BJ (cell line): Measurements from ENCODE around the gene EN2. TPM values are rescaled to one million over a fixed set of nuclear protein-coding genes. Genes with fewer than 3 reads are reported as not detected.

ENCODE experiments used
- CTCF ChIA-PET: fragments of 350-600 bp; formaldehyde crosslinking; extraction: SDS; loops from one replicate; lab custom pipeline; 2021; ENCODE audit warnings: antibody characterized with exemption, inconsistent platforms; lab: Yijun Ruan, JAX
- POLR2A ChIA-PET: fragments of 300-600 bp; sonication (Branson Sonifier 250); formaldehyde crosslinking; extraction: SDS; loops from one replicate; lab custom pipeline; 2021; ENCODE audit warnings: antibody characterized with exemption; lab: Charles Lee
- DNase-seq: peaks from one replicate; pipeline ENCODE4 v3.0.0-alpha.2; 2011; ENCODE audit warnings: low read depth
- H3K27me3 ChIP-seq: 2 replicates; pipeline ENCODE4 v1.6.0; 2011; ENCODE audit warnings: low read length; ENCODE audit not compliant: control insufficient read depth, insufficient read depth
- H3K36me3 ChIP-seq: 2 replicates; pipeline ENCODE4 v1.5.1; 2011; ENCODE audit warnings: low read length; ENCODE audit not compliant: control insufficient read depth, insufficient read depth
- H3K4me3 ChIP-seq: 2 replicates; pipeline ENCODE4 v1.5.1; 2011; ENCODE audit warnings: low read depth, mild to moderate bottlenecking, control low read depth, low read length
- polyA plus RNA-seq: library from polyadenylated mRNA; depleted of rRNA; stranded (reverse); fragments of >200 nt; gene quantifications from 2 replicates; pipeline ENCODE4 v1.2.3, GENCODE V29; 2011
- TF ChIP-seq, protein P1 (sequence below): IDR thresholded peaks from 2 replicates; pipeline ENCODE4 v1.5.1; 2011; ENCODE audit warnings: low read depth, mild to moderate bottlenecking, control low read depth, inconsistent platforms, low read length, moderate library complexity; ENCODE audit not compliant: insufficient read depth

Gene EN2
- polyA plus RNA-seq, 1 experiment, result not detected

DNA sequence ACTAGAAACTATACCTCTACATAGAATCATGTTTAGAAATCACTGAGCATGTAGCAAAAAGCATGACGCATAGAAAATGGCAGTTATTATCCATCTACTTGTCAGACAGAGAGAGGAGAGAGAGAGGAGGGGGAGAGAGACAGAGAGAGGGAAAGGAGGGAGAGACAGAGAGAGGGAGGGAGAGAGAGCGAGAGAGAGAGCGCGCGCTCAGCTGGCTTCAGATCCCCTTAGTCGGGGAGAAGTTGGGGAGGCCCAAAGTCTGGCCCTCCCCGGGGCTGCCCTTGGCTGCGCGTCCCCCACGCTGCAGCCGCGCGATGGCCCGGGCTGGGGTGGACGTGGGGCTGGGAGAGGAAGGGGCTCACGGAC, 51.4 kb downstream of the EN2 start:
- H3K36me3 ChIP-seq, result no peaks in the 10 kb centered on the region
- DNase-seq, result no peak
- ChIA-PET CTCF (interaction anchor here (1.1 kb wide), 1 partner anchor 25 kb away, joined by 5 read pairs; no protein-coding TSS in a partner anchor), POLR2A (no interaction called here)
- TF ChIP-seq, protein P1, sequence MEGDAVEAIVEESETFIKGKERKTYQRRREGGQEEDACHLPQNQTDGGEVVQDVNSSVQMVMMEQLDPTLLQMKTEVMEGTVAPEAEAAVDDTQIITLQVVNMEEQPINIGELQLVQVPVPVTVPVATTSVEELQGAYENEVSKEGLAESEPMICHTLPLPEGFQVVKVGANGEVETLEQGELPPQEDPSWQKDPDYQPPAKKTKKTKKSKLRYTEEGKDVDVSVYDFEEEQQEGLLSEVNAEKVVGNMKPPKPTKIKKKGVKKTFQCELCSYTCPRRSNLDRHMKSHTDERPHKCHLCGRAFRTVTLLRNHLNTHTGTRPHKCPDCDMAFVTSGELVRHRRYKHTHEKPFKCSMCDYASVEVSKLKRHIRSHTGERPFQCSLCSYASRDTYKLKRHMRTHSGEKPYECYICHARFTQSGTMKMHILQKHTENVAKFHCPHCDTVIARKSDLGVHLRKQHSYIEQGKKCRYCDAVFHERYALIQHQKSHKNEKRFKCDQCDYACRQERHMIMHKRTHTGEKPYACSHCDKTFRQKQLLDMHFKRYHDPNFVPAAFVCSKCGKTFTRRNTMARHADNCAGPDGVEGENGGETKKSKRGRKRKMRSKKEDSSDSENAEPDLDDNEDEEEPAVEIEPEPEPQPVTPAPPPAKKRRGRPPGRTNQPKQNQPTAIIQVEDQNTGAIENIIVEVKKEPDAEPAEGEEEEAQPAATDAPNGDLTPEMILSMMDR, result no peak
- no peak overlapping the region for H3K4me3 ChIP-seq
- peaks cover 20% of the 10 kb centered on the region for H3K27me3 ChIP-seq

- Histone ChIP-seq H3K4me3 (no peak overlapping the region), H3K27me3 (peaks cover 17% of the 10 kb centered on the region), H3K36me3 (no peaks in the 10 kb centered on the region)
- no peak for DNase-seq
- POLR2A ChIA-PET, result no interaction called here
- TF ChIP-seq, protein P1, result no peak
- CTCF ChIA-PET, result interaction anchor here (1.1 kb wide), 1 partner anchor 25 kb away, joined by 5 read pairs; no protein-coding TSS in a partner anchor
Measured at GRCh38 chr7:155509725-155510551, 52.0 kb downstream of the EN2 start.

DNA sequence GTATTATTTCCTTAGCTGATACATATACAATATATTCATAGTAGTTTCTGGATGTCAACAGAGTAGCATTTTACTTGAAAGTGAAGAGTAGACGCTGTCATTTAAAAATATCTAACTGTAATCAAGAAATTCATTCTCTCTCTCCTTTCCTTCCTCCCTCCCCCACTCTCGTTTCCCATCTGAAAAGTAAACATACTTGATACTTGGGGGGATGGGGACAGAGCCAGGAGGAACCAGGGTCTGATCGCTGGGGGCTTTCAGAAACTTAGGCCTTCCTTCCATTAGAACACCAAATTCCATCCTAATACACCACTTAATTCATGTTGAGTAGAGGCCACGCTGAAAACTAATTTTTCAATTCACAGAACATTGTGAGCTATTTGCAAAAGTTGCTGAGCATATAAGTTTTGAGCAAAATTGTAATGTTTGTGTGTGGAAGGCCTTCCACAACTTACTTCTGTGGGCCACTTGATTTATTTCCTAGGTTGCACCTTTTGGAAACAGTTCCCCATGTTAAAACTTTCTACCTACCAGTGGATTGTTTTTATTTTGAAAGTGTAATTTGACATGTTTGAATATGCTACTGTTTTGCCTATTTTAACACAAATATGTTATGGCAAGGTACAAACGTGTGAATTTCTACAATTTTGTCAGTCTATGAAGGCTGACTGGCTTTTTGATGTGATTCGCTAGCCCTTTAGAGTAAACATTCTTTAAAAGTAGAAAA, 53.2 kb downstream of the EN2 start:
- no peak overlapping the region for H3K4me3 ChIP-seq
- POLR2A ChIA-PET, result no interaction called here
- no peaks in the 10 kb centered on the region for H3K36me3 ChIP-seq
- DNase-seq, result no peak
- TF ChIP-seq, protein P1, result no peak
- peaks cover 17% of the 10 kb centered on the region for H3K27me3 ChIP-seq
- CTCF ChIA-PET, result no interaction called here

GRCh38 chr7:155511702-155511996, 53.7 kb downstream of the EN2 start:
- Histone ChIP-seq H3K27me3 (peaks cover 19% of the 10 kb centered on the region), H3K36me3 (no peaks in the 10 kb centered on the region), H3K4me3 (no peak overlapping the region)
- CTCF ChIA-PET, result no interaction called here
- DNase-seq, result no peak
- POLR2A ChIA-PET, result no interaction called here
- TF ChIP-seq, protein P1, result no peak

DNA sequence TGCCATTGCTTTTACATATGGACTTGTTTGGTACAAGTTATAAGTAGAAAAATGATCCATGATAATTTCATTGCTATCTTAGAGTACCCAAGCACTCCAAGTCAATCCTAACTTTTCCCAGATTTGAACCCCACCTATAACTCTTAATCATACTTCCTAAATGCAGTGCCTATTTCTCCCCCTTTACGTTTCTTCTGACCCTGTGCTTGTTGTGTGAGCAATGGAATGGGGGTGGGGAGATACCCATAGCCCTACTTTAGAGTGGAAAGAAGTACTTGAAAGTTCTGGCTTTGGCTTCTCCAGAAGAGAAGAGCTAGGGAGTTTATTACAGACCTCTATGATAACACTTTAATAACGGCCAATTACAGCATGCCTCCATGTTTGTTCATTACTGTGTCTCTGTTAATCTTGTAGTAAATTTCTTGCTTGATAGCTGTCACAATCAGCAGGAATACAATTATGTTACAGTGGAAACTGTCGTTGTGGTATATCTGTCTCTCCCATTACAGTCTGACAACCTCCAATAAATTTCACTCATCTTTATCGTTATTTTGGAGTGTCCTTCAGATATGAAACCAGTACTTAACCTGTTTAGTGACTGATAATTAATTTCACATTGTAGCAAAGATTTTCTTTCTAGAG, 54.4 kb downstream of the EN2 start:
- TF ChIP-seq, protein P1, result no peak
- POLR2A ChIA-PET, result no interaction called here
- DNase-seq, result no peak
- Histone ChIP-seq H3K27me3 (peaks cover 19% of the 10 kb centered on the region), H3K36me3 (no peaks in the 10 kb centered on the region), H3K4me3 (no peak overlapping the region)
- CTCF ChIA-PET, result no interaction called here
